ENCODE results near the gene GPR183. TPM values are rescaled to one million over a fixed set of nuclear protein-coding genes. Genes with fewer than 3 reads are reported as not detected.
A peak's percentile ranks its signal among the peaks of the same experiment; 100 is the strongest.

The GPR183 gene
- total and polyA plus RNA-seq, 2 experiments from 2014 or later, result 0.25 TPM; not detected in 1

- H3F3A ChIP-seq (ENCODE audit: insufficient read depth), result no peaks in the 10 kb centered on the region
- peak; percentile 69 for DNase-seq
- no peaks in the 10 kb centered on the region for H3K27me3 ChIP-seq (replicated peaks; ENCODE audit: insufficient read depth)
- H3K4me1 ChIP-seq (ENCODE audit: insufficient read depth), result peaks cover 26% of the 10 kb centered on the region
- WGBS, 2 experiments (ENCODE audit: low coverage in 1 of 2, low lambda C conversion rate in 2 of 2, missing lambda C conversion rate in 2 of 2), result 48 to 52% methylated on average over 3 of the region's 3 CpGs
- in situ Hi-C loops (cut with MboI), result no loop called here
- TF ChIP-seq EZH2phosphoT487 (IDR thresholded peaks at IDR 0.05; ENCODE audit: insufficient read depth, low read depth) (no peak), EZH2 (IDR thresholded peaks at IDR 0.05; ENCODE audit: insufficient read depth, poor library complexity, severe bottlenecking) (no peak)
- H3K36me3 ChIP-seq (ENCODE audit: low read depth), result no peaks in the 10 kb centered on the region
- no peak overlapping the region for H3K4me3 ChIP-seq
- no peak overlapping the region for H2AFZ ChIP-seq
- peak overlapping the region; percentile 33 for H3K4me2 ChIP-seq (ENCODE audit: unreplicated experiment)
- H4K20me1 ChIP-seq (ENCODE audit: insufficient read depth), result no peaks in the 10 kb centered on the region
- H3K9ac ChIP-seq, result no peak overlapping the region
- no peaks in the 10 kb centered on the region for H3K9me2 ChIP-seq (ENCODE audit: insufficient read depth)
- peaks cover 3% of the 10 kb centered on the region; the same call in 1 of the 2 replicates for H3K79me2 ChIP-seq (ENCODE audit: insufficient read depth)
- H3K27ac ChIP-seq, result peak overlapping the region; percentile 19
- H3K9me3 ChIP-seq (ENCODE audit: low read depth), result no peaks in the 10 kb centered on the region
These were observed 50.5 kb downstream of the GPR183 start for GRCh38 chr13:99256709-99257108.

DNA sequence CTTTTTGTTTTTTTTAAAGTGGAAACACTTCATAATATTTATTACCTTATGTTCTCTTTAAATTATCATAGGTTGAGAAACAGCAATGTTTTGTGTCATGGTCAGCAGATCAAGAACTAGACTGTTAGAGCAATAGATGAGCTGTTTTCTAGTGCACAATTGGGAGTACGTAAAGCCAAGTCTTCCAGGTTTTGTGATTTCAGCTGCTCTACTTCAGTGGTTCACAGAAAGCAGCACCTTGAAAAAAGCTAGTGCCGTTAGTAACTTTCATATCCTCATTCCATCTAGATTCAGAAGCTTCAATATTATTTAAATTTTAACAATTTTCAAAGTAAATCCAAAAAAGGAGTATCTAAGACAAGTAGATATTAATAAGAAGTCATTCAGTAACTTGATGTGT, 50.9 kb downstream of the GPR183 start:
- no peak for TF ChIP-seq EZH2 (IDR thresholded peaks at IDR 0.05; ENCODE audit: insufficient read depth, poor library complexity, severe bottlenecking)
- TF ChIP-seq EZH2phosphoT487 (IDR thresholded peaks at IDR 0.05; ENCODE audit: insufficient read depth, low read depth), result no peak
- WGBS, 2 experiments (ENCODE audit: low coverage in 1 of 2, low lambda C conversion rate in 2 of 2, missing lambda C conversion rate in 2 of 2), result 98 to 100% methylated on average over 2 of the region's 2 CpGs
- peak overlapping the region; percentile 19 for H3K27ac ChIP-seq

DNA sequence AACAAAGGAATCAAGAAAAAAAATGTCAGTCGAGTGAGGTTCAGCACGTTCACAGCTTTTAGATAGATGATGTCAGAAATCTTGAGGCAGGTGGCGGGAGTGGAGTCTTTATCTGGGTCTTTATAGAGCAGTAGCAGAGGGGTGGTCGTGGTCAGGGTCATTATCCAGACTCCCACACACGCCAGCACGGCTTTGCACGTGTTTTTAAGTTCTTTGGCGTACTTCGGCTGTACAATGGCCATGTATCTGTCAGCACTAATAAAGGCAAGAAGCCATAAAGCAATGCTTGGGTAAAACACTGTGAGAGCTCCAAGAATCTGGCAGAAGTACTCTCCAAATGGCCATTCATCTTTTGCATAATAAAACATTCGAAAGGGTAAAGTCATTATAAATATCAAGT, 51.9 kb downstream of the GPR183 start:
- H3K9ac ChIP-seq, result no peak overlapping the region
- peaks cover 23% of the 10 kb centered on the region for H3K4me1 ChIP-seq (ENCODE audit: insufficient read depth)
- H3K4me3 ChIP-seq, result no peak overlapping the region
- H3K27me3 ChIP-seq (replicated peaks; ENCODE audit: insufficient read depth), result no peaks in the 10 kb centered on the region
- H3K27ac ChIP-seq, result no peak overlapping the region
- WGBS, 2 experiments (ENCODE audit: low coverage in 1 of 2, low lambda C conversion rate in 2 of 2, missing lambda C conversion rate in 2 of 2), result 73 to 75% methylated on average over 10 of the region's 10 CpGs
- no peak for DNase-seq
- no peak overlapping the region for H3K4me2 ChIP-seq (ENCODE audit: unreplicated experiment)
- H2AFZ ChIP-seq, result no peak overlapping the region
- TF ChIP-seq EZH2 (IDR thresholded peaks at IDR 0.05; ENCODE audit: insufficient read depth, poor library complexity, severe bottlenecking) (no peak), EZH2phosphoT487 (IDR thresholded peaks at IDR 0.05; ENCODE audit: insufficient read depth, low read depth) (no peak)
- no peaks in the 10 kb centered on the region for H3K36me3 ChIP-seq (ENCODE audit: low read depth)
- H3K79me2 ChIP-seq (ENCODE audit: insufficient read depth), result 0 out of 2 replicates have a peak, but pooled peaks cover 12% of the 10 kb centered on the region
- no peaks in the 10 kb centered on the region for H3K9me3 ChIP-seq (ENCODE audit: low read depth)
- no peaks in the 10 kb centered on the region for H4K20me1 ChIP-seq (ENCODE audit: insufficient read depth)
- in situ Hi-C loops (cut with MboI), result no loop called here
- H3K9me2 ChIP-seq (ENCODE audit: insufficient read depth), result no peaks in the 10 kb centered on the region
- no peaks in the 10 kb centered on the region for H3F3A ChIP-seq (ENCODE audit: insufficient read depth)

More for the DNA sequence above, 50.9 kb downstream of the GPR183 start:
- in situ Hi-C loops (cut with MboI), result no loop called here
- Histone ChIP-seq H3K79me2 (ENCODE audit: insufficient read depth) (peaks cover 3% of the 10 kb centered on the region; the same call in 1 of the 2 replicates), H3K36me3 (ENCODE audit: low read depth) (no peaks in the 10 kb centered on the region), H3K9me2 (ENCODE audit: insufficient read depth) (no peaks in the 10 kb centered on the region), H3K9me3 (ENCODE audit: low read depth) (no peaks in the 10 kb centered on the region), H4K20me1 (ENCODE audit: insufficient read depth) (no peaks in the 10 kb centered on the region), H2AFZ (no peak overlapping the region), H3K27me3 (replicated peaks; ENCODE audit: insufficient read depth) (no peaks in the 10 kb centered on the region), H3K4me2 (ENCODE audit: unreplicated experiment) (peak overlapping the region; percentile 33), H3K4me3 (no peak overlapping the region), H3K4me1 (ENCODE audit: insufficient read depth) (peaks cover 26% of the 10 kb centered on the region), H3F3A (ENCODE audit: insufficient read depth) (no peaks in the 10 kb centered on the region), H3K9ac (no peak overlapping the region)
- no peak for DNase-seq

- 0 out of 2 replicates have a peak, but pooled peaks cover 12% of the 10 kb centered on the region for H3K79me2 ChIP-seq (ENCODE audit: insufficient read depth)
- no peak overlapping the region for H3K9ac ChIP-seq
- peaks cover 19% of the 10 kb centered on the region for H3K4me1 ChIP-seq (ENCODE audit: insufficient read depth)
- H4K20me1 ChIP-seq (ENCODE audit: insufficient read depth), result no peaks in the 10 kb centered on the region
- no peaks in the 10 kb centered on the region for H3K9me3 ChIP-seq (ENCODE audit: low read depth)
- no peak overlapping the region for H3K4me2 ChIP-seq (ENCODE audit: unreplicated experiment)
- H3K4me3 ChIP-seq, result no peak overlapping the region
- H3K36me3 ChIP-seq (ENCODE audit: low read depth), result no peaks in the 10 kb centered on the region
- no peaks in the 10 kb centered on the region for H3K27me3 ChIP-seq (replicated peaks; ENCODE audit: insufficient read depth)
- in situ Hi-C loops (cut with MboI), result no loop called here
- 83 to 84% methylated on average over 14 of the region's 14 CpGs for WGBS, 2 experiments (ENCODE audit: low coverage in 1 of 2, low lambda C conversion rate in 2 of 2, missing lambda C conversion rate in 2 of 2)
- no peak overlapping the region for H3K27ac ChIP-seq
- no peak for DNase-seq
- TF ChIP-seq EZH2phosphoT487 (IDR thresholded peaks at IDR 0.05; ENCODE audit: insufficient read depth, low read depth), result no peak
- no peak for TF ChIP-seq EZH2 (IDR thresholded peaks at IDR 0.05; ENCODE audit: insufficient read depth, poor library complexity, severe bottlenecking)
- H3K9me2 ChIP-seq (ENCODE audit: insufficient read depth), result no peaks in the 10 kb centered on the region
- H2AFZ ChIP-seq, result no peak overlapping the region
- no peaks in the 10 kb centered on the region for H3F3A ChIP-seq (ENCODE audit: insufficient read depth)
These were observed 52.4 kb downstream of the GPR183 start for GRCh38 chr13:99254830-99255229.

DNA sequence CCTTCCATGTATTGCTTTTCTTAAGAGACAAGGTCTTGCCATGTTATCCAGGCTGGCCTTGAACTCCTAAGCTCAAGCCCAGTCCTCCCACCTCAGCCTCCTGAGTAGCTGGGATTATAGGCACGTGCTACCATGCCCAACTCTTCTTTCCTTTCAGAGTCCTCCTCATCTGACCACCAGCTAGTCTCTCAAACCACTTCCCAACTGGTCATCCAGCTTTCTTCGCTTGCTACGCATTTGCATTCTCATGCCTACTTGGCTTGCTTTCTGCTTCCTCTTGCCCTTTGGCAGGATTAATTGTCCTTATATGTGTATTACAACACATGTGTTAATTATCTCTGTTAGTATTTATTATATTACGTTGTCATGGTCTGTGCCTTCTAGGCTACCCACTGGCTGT, 55.3 kb downstream of the GPR183 start:
- WGBS, 2 experiments (ENCODE audit: low coverage in 1 of 2, low lambda C conversion rate in 2 of 2, missing lambda C conversion rate in 2 of 2), result 96 to 98% methylated on average over 4 of the region's 4 CpGs
- H3K4me1 ChIP-seq (ENCODE audit: insufficient read depth), result peaks cover 12% of the 10 kb centered on the region
- TF ChIP-seq EZH2 (IDR thresholded peaks at IDR 0.05; ENCODE audit: insufficient read depth, poor library complexity, severe bottlenecking) (no peak), EZH2phosphoT487 (IDR thresholded peaks at IDR 0.05; ENCODE audit: insufficient read depth, low read depth) (no peak)

More for the DNA sequence above, 55.3 kb downstream of the GPR183 start:
- H3F3A ChIP-seq (ENCODE audit: insufficient read depth), result no peaks in the 10 kb centered on the region
- no peak overlapping the region for H2AFZ ChIP-seq
- no peaks in the 10 kb centered on the region for H3K36me3 ChIP-seq (ENCODE audit: low read depth)
- H3K27me3 ChIP-seq (replicated peaks; ENCODE audit: insufficient read depth), result no peaks in the 10 kb centered on the region
- in situ Hi-C loops (cut with MboI), result no loop called here
- no peak overlapping the region for H3K4me3 ChIP-seq
- 0 out of 2 replicates have a peak, but pooled peaks cover 8% of the 10 kb centered on the region for H3K79me2 ChIP-seq (ENCODE audit: insufficient read depth)
- no peaks in the 10 kb centered on the region for H3K9me2 ChIP-seq (ENCODE audit: insufficient read depth)
- no peak overlapping the region for H3K27ac ChIP-seq
- no peak for DNase-seq
- no peaks in the 10 kb centered on the region for H3K9me3 ChIP-seq (ENCODE audit: low read depth)
- no peak overlapping the region for H3K4me2 ChIP-seq (ENCODE audit: unreplicated experiment)
- H3K9ac ChIP-seq, result no peak overlapping the region
- no peaks in the 10 kb centered on the region for H4K20me1 ChIP-seq (ENCODE audit: insufficient read depth)

Measured in GM23248 (cell line).